C4-2B (cell line): ENCODE results near the gene FHIT.

Experiments
- H3K27ac ChIP-seq: fragments of 450-650 bp; 2 replicates; pipeline ENCODE4 v1.5.1; 2017
- CTCF ChIP-seq: fragments of 450-650 bp; conservative IDR thresholded peaks from 2 replicates; pipeline ENCODE4 v1.5.1; 2017; ENCODE audit warnings: mild to moderate bottlenecking
- ZFX ChIP-seq: fragments of 450-650 bp; IDR thresholded peaks from 2 replicates; pipeline ENCODE4 v1.6.1; 2017

FHIT gene

GRCh38 chr3:60185161-60185560, 1066.1 kb downstream of the FHIT start:
- H3K27ac ChIP-seq, result no peak overlapping the region
- no peak for TF ChIP-seq ZFX
- TF ChIP-seq CTCF, result no peak

- TF ChIP-seq CTCF, result no peak
- TF ChIP-seq ZFX, result no peak
- H3K27ac ChIP-seq, result no peak overlapping the region
These were observed 1068.6 kb downstream of the FHIT start for GRCh38 chr3:60182697-60183096.

GRCh38 chr3:60178931-60179653, 1072.2 kb downstream of the FHIT start:
- TF ChIP-seq ZFX (no peak), CTCF (no peak)
- H3K27ac ChIP-seq, result no peak overlapping the region

GRCh38 chr3:60177726-60178125, 1073.5 kb downstream of the FHIT start:
- no peak for TF ChIP-seq CTCF
- no peak for TF ChIP-seq ZFX

GRCh38 chr3:60176614-60177013, 1074.6 kb downstream of the FHIT start:
- no peak overlapping the region for H3K27ac ChIP-seq
- no peak for TF ChIP-seq ZFX
- TF ChIP-seq CTCF, result no peak

More at GRCh38 chr3:60177726-60178125, 1073.5 kb downstream of the FHIT start:
- no peak overlapping the region for H3K27ac ChIP-seq

GRCh38 chr3:60175680-60176079, 1075.6 kb downstream of the FHIT start:
- no peak for TF ChIP-seq CTCF
- no peak for TF ChIP-seq ZFX
- H3K27ac ChIP-seq, result no peak overlapping the region

- TF ChIP-seq CTCF, result no peak
- TF ChIP-seq ZFX, result no peak
- no peak overlapping the region for H3K27ac ChIP-seq
These were observed 1081.5 kb downstream of the FHIT start for GRCh38 chr3:60169755-60170154.
